ENCODE results near the gene FAM222B.

FAM222B gene

GRCh38 chr17:28861393-28862203 lies 19.0 kb upstream of the FAM222B start:
- no peak overlapping the region for H3K4me2 ChIP-seq (ENCODE audit: low read depth, low read length, poor library complexity, severe bottlenecking)

DNA sequence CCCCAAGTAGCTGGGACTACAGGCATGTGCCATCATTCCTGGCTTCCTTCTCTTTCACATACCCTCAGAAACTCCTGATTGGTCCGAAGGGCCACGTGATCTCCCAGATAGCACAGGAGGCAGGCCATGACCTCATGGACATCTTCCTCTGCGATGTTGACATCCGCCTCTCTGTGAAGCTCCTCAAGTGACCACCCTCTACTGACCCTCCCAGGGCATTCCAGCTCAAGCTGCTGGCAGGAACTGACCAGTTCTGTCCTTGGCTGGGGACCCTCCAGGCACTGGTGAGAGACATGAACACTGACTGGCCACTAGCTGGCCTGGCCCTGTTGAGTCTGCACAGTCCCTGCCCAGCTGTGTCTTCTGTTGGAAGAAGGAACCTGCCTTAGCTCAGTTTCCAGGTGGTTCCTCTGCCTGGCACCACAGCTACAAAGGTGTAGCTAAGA lies 17.8 kb upstream of the FAM222B start:
- H3K9ac ChIP-seq (ENCODE audit: low read length): no peak overlapping the region
- no peaks in the 10 kb centered on the region for H4K20me1 ChIP-seq (ENCODE audit: low read depth, low read length)
- no peaks in the 10 kb centered on the region for H3K9me3 ChIP-seq (ENCODE audit: insufficient read depth, low read length)
- H3K79me2 ChIP-seq (ENCODE audit: insufficient read depth, low read length): peaks cover 3% of the 10 kb centered on the region; the same call in 1 of the 2 replicates
- no peak overlapping the region for H3K4me2 ChIP-seq (ENCODE audit: low read depth, low read length, poor library complexity, severe bottlenecking)
- no peaks in the 10 kb centered on the region for H3F3A ChIP-seq (ENCODE audit: insufficient read depth)
- H3K27ac ChIP-seq (ENCODE audit: low read depth, low read length): no peak overlapping the region
- no peak overlapping the region for H2AFZ ChIP-seq (ENCODE audit: low read depth, low read length, severe bottlenecking)
- H3K9me2 ChIP-seq (replicated peaks; ENCODE audit: insufficient read depth, low read length): no peaks in the 10 kb centered on the region
- no peaks in the 10 kb centered on the region for H3K27me3 ChIP-seq (ENCODE audit: low read length)
- no peak overlapping the region for H3K4me3 ChIP-seq (ENCODE audit: insufficient read depth, low read length, poor library complexity, severe bottlenecking)
- TF ChIP-seq, protein P1, sequence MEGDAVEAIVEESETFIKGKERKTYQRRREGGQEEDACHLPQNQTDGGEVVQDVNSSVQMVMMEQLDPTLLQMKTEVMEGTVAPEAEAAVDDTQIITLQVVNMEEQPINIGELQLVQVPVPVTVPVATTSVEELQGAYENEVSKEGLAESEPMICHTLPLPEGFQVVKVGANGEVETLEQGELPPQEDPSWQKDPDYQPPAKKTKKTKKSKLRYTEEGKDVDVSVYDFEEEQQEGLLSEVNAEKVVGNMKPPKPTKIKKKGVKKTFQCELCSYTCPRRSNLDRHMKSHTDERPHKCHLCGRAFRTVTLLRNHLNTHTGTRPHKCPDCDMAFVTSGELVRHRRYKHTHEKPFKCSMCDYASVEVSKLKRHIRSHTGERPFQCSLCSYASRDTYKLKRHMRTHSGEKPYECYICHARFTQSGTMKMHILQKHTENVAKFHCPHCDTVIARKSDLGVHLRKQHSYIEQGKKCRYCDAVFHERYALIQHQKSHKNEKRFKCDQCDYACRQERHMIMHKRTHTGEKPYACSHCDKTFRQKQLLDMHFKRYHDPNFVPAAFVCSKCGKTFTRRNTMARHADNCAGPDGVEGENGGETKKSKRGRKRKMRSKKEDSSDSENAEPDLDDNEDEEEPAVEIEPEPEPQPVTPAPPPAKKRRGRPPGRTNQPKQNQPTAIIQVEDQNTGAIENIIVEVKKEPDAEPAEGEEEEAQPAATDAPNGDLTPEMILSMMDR (IDR thresholded peaks at IDR 0.05; ENCODE audit: insufficient read depth, low read length, poor library complexity, severe bottlenecking): no peak
- no peak for TF ChIP-seq EZH2phosphoT487 (conservative IDR thresholded peaks at IDR 0.05; ENCODE audit: low read length)
- no peaks in the 10 kb centered on the region for H3K36me3 ChIP-seq (ENCODE audit: low read length)

More at GRCh38 chr17:28861393-28862203, 19.0 kb upstream of the FAM222B start:
- Histone ChIP-seq H3F3A (ENCODE audit: insufficient read depth) (no peaks in the 10 kb centered on the region), H2AFZ (ENCODE audit: low read depth, low read length, severe bottlenecking) (no peak overlapping the region), H4K20me1 (ENCODE audit: low read depth, low read length) (no peaks in the 10 kb centered on the region), H3K79me2 (ENCODE audit: insufficient read depth, low read length) (no peaks in the 10 kb centered on the region), H3K9me3 (ENCODE audit: insufficient read depth, low read length) (no peaks in the 10 kb centered on the region), H3K4me3 (ENCODE audit: insufficient read depth, low read length, poor library complexity, severe bottlenecking) (no peak overlapping the region), H3K9ac (ENCODE audit: low read length) (no peak overlapping the region), H3K9me2 (replicated peaks; ENCODE audit: insufficient read depth, low read length) (no peaks in the 10 kb centered on the region), H3K27ac (ENCODE audit: low read depth, low read length) (no peak overlapping the region), H3K27me3 (ENCODE audit: low read length) (no peaks in the 10 kb centered on the region), H3K36me3 (ENCODE audit: low read length) (no peaks in the 10 kb centered on the region)
- TF ChIP-seq, protein P1 (IDR thresholded peaks at IDR 0.05; ENCODE audit: insufficient read depth, low read length, poor library complexity, severe bottlenecking): no peak
- TF ChIP-seq EZH2phosphoT487 (conservative IDR thresholded peaks at IDR 0.05; ENCODE audit: low read length): no peak

DNA sequence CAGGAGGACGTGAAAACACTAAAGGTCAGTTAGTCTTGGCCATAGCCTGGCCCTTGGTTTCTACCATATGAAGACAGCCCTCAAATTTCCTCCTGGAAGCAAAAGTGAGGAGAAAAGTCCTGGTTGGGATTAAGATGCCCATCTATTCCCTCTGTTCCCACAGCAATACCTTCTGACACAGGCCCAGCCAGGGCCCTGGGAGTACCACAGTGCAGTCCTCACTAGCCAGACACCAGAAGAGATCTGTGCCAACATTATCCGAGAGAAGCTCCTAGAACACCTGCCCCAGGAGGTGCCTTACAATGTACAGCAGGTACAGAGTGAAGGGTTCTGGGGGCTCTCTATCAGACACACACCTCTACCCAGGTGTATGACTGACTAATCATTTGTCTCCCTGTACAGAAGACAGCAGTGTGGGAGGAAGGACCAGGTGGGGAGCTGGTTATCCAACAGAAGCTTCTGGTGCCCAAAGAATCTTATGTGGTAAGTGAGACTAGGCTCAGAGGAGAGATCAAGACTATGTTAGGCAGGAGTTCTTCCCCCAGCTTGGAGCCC lies 16.3 kb upstream of the FAM222B start:
- Histone ChIP-seq H3F3A (ENCODE audit: insufficient read depth) (no peaks in the 10 kb centered on the region), H3K9me3 (ENCODE audit: insufficient read depth, low read length) (no peaks in the 10 kb centered on the region), H3K4me3 (ENCODE audit: insufficient read depth, low read length, poor library complexity, severe bottlenecking) (no peak overlapping the region), H3K27me3 (ENCODE audit: low read length) (no peaks in the 10 kb centered on the region), H3K9me2 (replicated peaks; ENCODE audit: insufficient read depth, low read length) (no peaks in the 10 kb centered on the region), H3K27ac (ENCODE audit: low read depth, low read length) (no peak overlapping the region), H4K20me1 (ENCODE audit: low read depth, low read length) (no peaks in the 10 kb centered on the region), H3K36me3 (ENCODE audit: low read length) (no peaks in the 10 kb centered on the region), H3K4me2 (ENCODE audit: low read depth, low read length, poor library complexity, severe bottlenecking) (no peak overlapping the region), H3K9ac (ENCODE audit: low read length) (no peak overlapping the region), H3K79me2 (ENCODE audit: insufficient read depth, low read length) (peaks cover 6% of the 10 kb centered on the region; the same call in 1 of the 2 replicates), H2AFZ (ENCODE audit: low read depth, low read length, severe bottlenecking) (no peak overlapping the region)
- no peak for TF ChIP-seq EZH2phosphoT487 (conservative IDR thresholded peaks at IDR 0.05; ENCODE audit: low read length)
- TF ChIP-seq, protein P1 (IDR thresholded peaks at IDR 0.05; ENCODE audit: insufficient read depth, low read length, poor library complexity, severe bottlenecking): no peak

All from SU-DHL-6 (cell line).